K562 (cell line): ENCODE data around the gene PPM1G. TPM values are rescaled to one million over a fixed set of nuclear protein-coding genes. Genes with fewer than 3 reads are reported as not detected.
A peak's percentile ranks its signal among the peaks of the same experiment; 100 is the strongest.

Experiments
- ATAC-seq: fragments of 200-7000 bp; cut with Tn5 transposase; 3 replicates; pipeline ENCODE4 v1.9.1; 2020; ENCODE audit warnings: moderate library complexity
- BruUV-seq: library from RNA; stranded (reverse); fragments of 400-500 nt; replicated peaks from 2 replicates; lab custom pipeline; 2021; lab: Mats Ljungman, UMichigan
- CTCF ChIA-PET: fragments of 300-600 bp; formaldehyde crosslinking; extraction: SDS; loops from one replicate; lab custom pipeline; 2021; ENCODE audit warnings: low intra/inter-chr PET ratio; lab: Yijun Ruan, JAX
- POLR2A ChIA-PET: fragments of 300-600, 350-650 bp; sonication (Branson Sonifier 250); formaldehyde crosslinking; extraction: SDS; loops from one replicate; lab custom pipeline; 2021; ENCODE audit warnings: antibody characterized with exemption, inconsistent platforms; lab: Yijun Ruan, JAX
- DNase-seq, 4 experiments: peaks; one replicate each; pipeline versions ENCODE4 v3.0.0 to v3.0.0-alpha.2; 2011 to 2018; ENCODE audit warnings: low spot score in 3 of 4, mixed read lengths in 3 of 4; ENCODE audit errors: extremely low read depth in 1 of 4
- FAIRE-seq: peaks from 2 replicates; lab custom pipeline; 2011; peaks lifted over from hg19 to GRCh38; lab: Jason Lieb, UNC
- H2AFZ ChIP-seq: 2 replicates; pipeline ENCODE4 v1.6.0; 2011; ENCODE audit warnings: low read depth, low read length, control low read depth, inconsistent platforms
- H3K27ac ChIP-seq: fragments of 200-600 bp; 3 replicates; pipeline ENCODE4 v1.8.0; 2011; ENCODE audit warnings: low read depth, mild to moderate bottlenecking, control low read depth, inconsistent platforms, low read length, moderate library complexity, mixed read lengths; ENCODE audit errors: extremely low read depth
- H3K27me3 ChIP-seq, 2 experiments: fragments of 300-600 bp in 1 of 2; 2 replicates in 1 of 2; 3 replicates in 1 of 2; pipeline versions ENCODE4 v1.6.0 to v1.8.0; 2011; ENCODE audit warnings: inconsistent platforms in 2 of 2, low read length in 2 of 2, mild to moderate bottlenecking in 1 of 2, mixed read lengths in 1 of 2, moderate library complexity in 1 of 2; ENCODE audit not compliant: control insufficient read depth in 2 of 2, insufficient read depth in 2 of 2
- H3K36me3 ChIP-seq: fragments of 300-600 bp; 3 replicates; pipeline ENCODE4 v1.8.0; 2011; ENCODE audit warnings: mild to moderate bottlenecking, low read length, inconsistent platforms; ENCODE audit not compliant: control insufficient read depth, insufficient read depth
- H3K4me1 ChIP-seq, 2 experiments: fragments of 200-600 bp in 1 of 2; replicated peaks in 1 of 2; 2 replicates in 1 of 2; 3 replicates in 1 of 2; pipeline versions ENCODE4 v1.5.1 to v1.8.0; 2011; ENCODE audit warnings: inconsistent platforms in 2 of 2, low read length in 2 of 2, mild to moderate bottlenecking in 1 of 2, mixed read lengths in 1 of 2, moderate library complexity in 1 of 2; ENCODE audit not compliant: control insufficient read depth in 2 of 2, insufficient read depth in 2 of 2
- H3K4me2 ChIP-seq: 2 replicates; pipeline ENCODE4 v1.6.1; 2011; ENCODE audit warnings: low read length, control low read depth, inconsistent platforms, mixed read lengths; ENCODE audit not compliant: insufficient read depth
- H3K4me3 ChIP-seq: fragments of 200-600 bp; sonication (generic), shearing (Covaris generic); 2 replicates; pipeline ENCODE4 v1.5.1; 2016; ENCODE audit warnings: control low read depth, inconsistent platforms
- H3K79me2 ChIP-seq: fragments of 200-600 bp; 3 replicates; pipeline ENCODE4 v1.8.0; 2011; ENCODE audit warnings: low read length, inconsistent platforms; ENCODE audit not compliant: control insufficient read depth, insufficient read depth
- H3K9ac ChIP-seq, 2 experiments: 2 replicates each; pipeline versions ENCODE4 v1.6.0 to v1.6.1; 2011; ENCODE audit warnings: low read depth in 2 of 2, low read length in 2 of 2, control low read depth in 1 of 2, inconsistent platforms in 1 of 2, mild to moderate bottlenecking in 1 of 2, mixed read lengths in 1 of 2; ENCODE audit not compliant: insufficient read depth in 1 of 2
- H3K9me1 ChIP-seq: one replicate; pipeline ENCODE4 v1.6.0; 2011; ENCODE audit warnings: inconsistent platforms, mild to moderate bottlenecking, low read length, moderate library complexity; ENCODE audit not compliant: control insufficient read depth, insufficient read depth
- H3K9me3 ChIP-seq: replicated peaks from 2 replicates; pipeline ENCODE4 v1.5.1; 2011; ENCODE audit warnings: low read depth, low read length, inconsistent platforms; ENCODE audit not compliant: control insufficient read depth, insufficient read depth
- H4K20me1 ChIP-seq: replicated peaks from 2 replicates; pipeline ENCODE4 v1.6.1; 2011; ENCODE audit warnings: low read length, inconsistent platforms, mixed read lengths; ENCODE audit not compliant: control insufficient read depth, insufficient read depth
- CC2D1A ChIP-seq: fragments of 450-650 bp; IDR thresholded peaks from 2 replicates; pipeline ENCODE4 v1.6.1; 2017; ENCODE audit warnings: mild to moderate bottlenecking
- CREB3L1 ChIP-seq: fragments of 450-650 bp; IDR thresholded peaks from 2 replicates; pipeline ENCODE4 v1.6.1; 2014; ENCODE audit warnings: low read depth, mild to moderate bottlenecking, moderate library complexity, borderline replicate concordance
- DLX4 ChIP-seq: fragments of 250-450 bp; sonication (Bioruptor Pico); IDR thresholded peaks from 2 replicates; pipeline ENCODE4 v1.6.1; 2021; ENCODE audit warnings: mild to moderate bottlenecking
- FIP1L1 ChIP-seq: fragments of 200-400 bp; formaldehyde crosslinking; IDR thresholded peaks from 2 replicates; pipeline ENCODE4 v1.6.1; 2018; ENCODE audit warnings: mild to moderate bottlenecking, low read depth, low read length; ENCODE audit not compliant: poor library complexity, severe bottlenecking
- KLF13 ChIP-seq: fragments of 450-650 bp; IDR thresholded peaks from 2 replicates; pipeline ENCODE4 v1.6.1; 2016; ENCODE audit warnings: missing genetic modification characterization, low read depth, mild to moderate bottlenecking, missing compliant biosample characterization, moderate library complexity, borderline replicate concordance
- MYC ChIP-seq, 2 experiments: fragments of 250-450 bp in 1 of 2; sonication (Bioruptor Pico) in 1 of 2; IDR thresholded peaks; 2 replicates each; pipeline versions ENCODE4 v1.5.1 to v1.6.1; 2012 to 2021; ENCODE audit warnings: low read depth in 2 of 2, borderline replicate concordance in 1 of 2, improper control_type of control experiment in 1 of 2, low read length in 1 of 2, mild to moderate bottlenecking in 1 of 2, moderate library complexity in 1 of 2
- NCOA1 ChIP-seq: fragments of 450-650 bp; IDR thresholded peaks from 2 replicates; pipeline ENCODE4 v1.6.1; 2016; ENCODE audit warnings: low read depth
- POLR2A ChIP-seq: fragments of 450-650 bp; conservative IDR thresholded peaks from 2 replicates; pipeline ENCODE4 v1.6.1; 2016
- POLR2AphosphoS5 ChIP-seq: IDR thresholded peaks from 2 replicates; pipeline ENCODE4 v1.6.1; 2011; ENCODE audit warnings: mild to moderate bottlenecking, low read depth, low read length, moderate library complexity; ENCODE audit not compliant: control insufficient read depth, insufficient read depth
- PTBP1 ChIP-seq: fragments of 200-400 bp; formaldehyde crosslinking; IDR thresholded peaks from 2 replicates; pipeline ENCODE4 v1.6.1; 2017; ENCODE audit warnings: low read depth, low read length
- SMARCB1 ChIP-seq: IDR thresholded peaks from 2 replicates; pipeline ENCODE4 v1.6.1; 2011; ENCODE audit warnings: improper control_type of control experiment, low read depth; ENCODE audit not compliant: insufficient read length
- U2AF1 ChIP-seq: fragments of 200-400 bp; formaldehyde crosslinking; optimal IDR thresholded peaks from 2 replicates; pipeline ENCODE3; 2017; ENCODE audit warnings: mild to moderate bottlenecking, low read depth, low read length, moderate library complexity
- ZNF253 ChIP-seq: fragments of 250-450 bp; sonication (Bioruptor Pico); conservative IDR thresholded peaks from 2 replicates; pipeline ENCODE4 v1.6.1; 2021; ENCODE audit warnings: mild to moderate bottlenecking
- ZNF384 ChIP-seq: IDR thresholded peaks from 2 replicates; pipeline ENCODE4 v1.6.1; 2012; ENCODE audit warnings: low read depth, low read length, improper control_type of control experiment
- ZNF589 ChIP-seq: fragments of 200-800 bp; sonication (Bioruptor generic); IDR thresholded peaks from 2 replicates; pipeline ENCODE4 v1.6.1; 2016; ENCODE audit warnings: low read depth, missing genetic modification characterization, missing compliant biosample characterization
- ZSCAN29 ChIP-seq: fragments of 450-650 bp; IDR thresholded peaks from 2 replicates; pipeline ENCODE4 v1.6.1; 2017
- WGBS: fragments of 100-300 bp; shearing (Covaris generic); methylation state at CpG from one replicate; pipeline ENCODE4 v1.1.6; 2016; ENCODE audit warnings: low coverage, mixed read lengths; ENCODE audit not compliant: insufficient coverage; ENCODE audit errors: missing lambda C conversion rate; 5-methylcytosine and 5-hydroxymethylcytosine counted together
- in situ Hi-C: fragments of 300-500 bp; cut with MboI; formaldehyde crosslinking; loops from 4 replicates; pipeline ENCODE4 v1.15.0; 2018; ENCODE audit warnings: inconsistent platforms, mixed read lengths
- intact Hi-C: fragments of 100-400 bp; cut with micrococcal nuclease; formaldehyde crosslinking; loops from 2 replicates; pipeline ENCODE4 v1.14.2; 2022
- polyA plus RNA-seq, 8 experiments: library from polyadenylated mRNA; depleted of rRNA in 4 of 8; stranded (reverse) in 5 of 8; unstranded in 3 of 8; fragments of >200 nt; fragmentation: Nextera tagmentation in 2 of 8; fragmentation: Illumina TruSeq in 1 of 8; extraction: Ambion mirVana in 2 of 8; extraction: Trizol in 1 of 8; gene quantifications; 2 replicates each; pipeline versions ENCODE4 v1.2.1 to v1.2.3, GENCODE V29; 2011 to 2014; ENCODE audit warnings: inconsistent platforms in 1 of 8, missing spikeins in 1 of 8
- total RNA-seq, 7 experiments: library from RNA; depleted of rRNA in 6 of 7; stranded (reverse); fragments of >200 nt in 6 of 7; fragmentation: Illumina TruSeq in 2 of 7; extraction: Trizol in 2 of 7; gene quantifications; 2 replicates each; pipeline versions ENCODE4 v1.2.1 to v1.2.3, GENCODE V29; 2011 to 2021; ENCODE audit warnings: low replicate concordance in 1 of 7
- TF ChIP-seq, protein P1 (sequence below): fragments of 250-450 bp; sonication (Bioruptor Pico); IDR thresholded peaks from 2 replicates; pipeline ENCODE4 v1.5.0; 2021; ENCODE audit warnings: mild to moderate bottlenecking, borderline replicate concordance

The PPM1G gene
- total and polyA plus RNA-seq, 9 of the 15 experiments (the other 6 are each of a cell fraction or from before 2014, with no cell fraction given): 61.7 to 230 (median 153) TPM

GRCh38 chr2:27380626-27381545, 28.5 kb downstream of the PPM1G start, which contains the start of gene ZNF513:
TSS of gene ZNF513 (minus strand) at chr2:27380734. CDS start at chr2:27380526, 208 bp downstream.
- in situ Hi-C loops: no loop called here
- Histone ChIP-seq H3K4me3 (peak within 1 kb of the TSS; percentile 84), H4K20me1 (no peaks in the 10 kb centered on the region), H3K4me2 (peak within 1 kb of the TSS; percentile 95), H3K36me3 (peaks cover 81% of the 10 kb centered on the region), H3K9ac (peak within 1 kb of the TSS; percentile 83 to 94), H3K4me1 (peaks cover 7 to 38% of the 10 kb centered on the region in 2 experiments), H2AFZ (peak within 1 kb of the TSS; percentile 81), H3K27me3 (no peaks in the 10 kb centered on the region), H3K79me2 (peaks cover 16% of the 10 kb centered on the region; the same call in 2 of the 3 replicates), H3K9me3 (no peaks in the 10 kb centered on the region), H3K27ac (peak within 1 kb of the TSS; percentile 92), H3K9me1 (no peaks in the 10 kb centered on the region)
- intact Hi-C loops: no loop called here
- 14% methylated on average over 65 of the region's 67 CpGs for WGBS
- FAIRE-seq (peak; percentile 96), ATAC-seq (peak; percentile 94), DNase-seq (peak; percentile 90 to 97 (median 92))
- BruUV-seq: no TSS peak
- CTCF ChIA-PET: no interaction called here
- POLR2A ChIA-PET: interaction anchor here (0.6 to 4.3 kb wide), 10 partner anchors 8 to 299 kb away, joined by 3 to 41 read pairs (median 4); partner anchors contain the start of genes EIF2B4, GTF3C2, PPM1G and SNX17
- TF ChIP-seq FIP1L1: peak; percentile 91
- 0 out of 2 replicates have a peak, but pooled peaks have one; percentile 18 for TF ChIP-seq NCOA1
- TF ChIP-seq CREB3L1: peak; percentile 87
- 0 out of 2 replicates have a peak, but pooled peaks have one; percentile 23 for TF ChIP-seq KLF13 (tag)
- peak; percentile 85 for TF ChIP-seq POLR2AphosphoS5
- TF ChIP-seq ZNF589 (CRISPR knock-in tag): peak; percentile 66; the same call in 1 of the 2 replicates
- TF ChIP-seq DLX4 (CRISPR knock-in tag): no peak
- no peak for TF ChIP-seq ZSCAN29
- peak; percentile 90 for TF ChIP-seq POLR2A
- TF ChIP-seq, protein P1, sequence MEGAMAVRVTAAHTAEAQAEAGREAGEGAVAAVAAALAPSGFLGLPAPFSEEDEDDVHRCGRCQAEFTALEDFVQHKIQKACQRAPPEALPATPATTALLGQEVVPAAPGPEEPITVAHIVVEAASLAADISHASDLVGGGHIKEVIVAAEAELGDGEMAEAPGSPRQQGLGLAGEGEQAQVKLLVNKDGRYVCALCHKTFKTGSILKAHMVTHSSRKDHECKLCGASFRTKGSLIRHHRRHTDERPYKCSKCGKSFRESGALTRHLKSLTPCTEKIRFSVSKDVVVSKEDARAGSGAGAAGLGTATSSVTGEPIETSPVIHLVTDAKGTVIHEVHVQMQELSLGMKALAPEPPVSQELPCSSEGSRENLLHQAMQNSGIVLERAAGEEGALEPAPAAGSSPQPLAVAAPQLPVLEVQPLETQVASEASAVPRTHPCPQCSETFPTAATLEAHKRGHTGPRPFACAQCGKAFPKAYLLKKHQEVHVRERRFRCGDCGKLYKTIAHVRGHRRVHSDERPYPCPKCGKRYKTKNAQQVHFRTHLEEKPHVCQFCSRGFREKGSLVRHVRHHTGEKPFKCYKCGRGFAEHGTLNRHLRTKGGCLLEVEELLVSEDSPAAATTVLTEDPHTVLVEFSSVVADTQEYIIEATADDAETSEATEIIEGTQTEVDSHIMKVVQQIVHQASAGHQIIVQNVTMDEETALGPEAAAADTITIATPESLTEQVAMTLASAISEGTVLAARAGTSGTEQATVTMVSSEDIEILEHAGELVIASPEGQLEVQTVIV (CRISPR knock-in tag): peak; percentile 65; the same call in 1 of the 2 replicates
- no peak for TF ChIP-seq ZNF253 (CRISPR knock-in tag)
- no peak for TF ChIP-seq CC2D1A
- TF ChIP-seq U2AF1: no peak
- TF ChIP-seq ZNF384: no peak
- TF ChIP-seq MYC (IDR thresholded peaks at IDR 0.05; ENCODE audit: low read depth, low read length): peak; percentile 61
- TF ChIP-seq MYC (CRISPR knock-in tag; IDR thresholded peaks at IDR 0.05; ENCODE audit: borderline replicate concordance, low read depth): peak; percentile 75; the same call in 1 of the 2 replicates
- TF ChIP-seq SMARCB1: no peak
- TF ChIP-seq PTBP1: no peak
